MM.1S (cell line): ENCODE measurements around the gene GAPT.

ENCODE experiments used
- EZH2 ChIP-seq: fragments of 300-600 bp; sonication (generic); optimal IDR thresholded peaks from 2 replicates; pipeline ENCODE3; 2017; ENCODE audit warnings: low read depth, mild to moderate bottlenecking, antibody characterized with exemption, low read length, mixed read lengths
- TF ChIP-seq, protein P1 (sequence below): fragments of 300-600 bp; sonication (generic); IDR thresholded peaks from 2 replicates; pipeline ENCODE4 v1.5.1; 2016; ENCODE audit warnings: antibody characterized with exemption, low read length, mixed read lengths

DNA sequence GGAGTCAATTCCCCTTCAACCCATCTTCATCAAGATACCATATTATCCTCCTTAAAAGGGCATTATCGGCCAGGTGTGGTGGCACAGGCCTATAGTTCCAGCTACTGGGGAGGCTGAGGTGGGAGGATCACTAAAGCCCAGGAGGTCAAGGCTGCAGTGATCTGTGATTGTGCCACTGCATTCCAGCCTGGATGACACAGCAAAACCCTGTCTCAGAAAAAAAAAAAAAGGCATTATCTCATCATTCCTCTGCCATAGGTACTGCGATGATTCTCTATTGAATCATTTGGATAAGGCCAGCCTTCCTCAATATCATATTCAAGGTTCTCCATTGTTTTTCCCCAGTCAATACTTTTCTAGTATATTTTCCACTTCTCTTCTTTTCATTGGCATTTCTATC lies 52.5 kb downstream of the GAPT start:
- TF ChIP-seq, protein P1, sequence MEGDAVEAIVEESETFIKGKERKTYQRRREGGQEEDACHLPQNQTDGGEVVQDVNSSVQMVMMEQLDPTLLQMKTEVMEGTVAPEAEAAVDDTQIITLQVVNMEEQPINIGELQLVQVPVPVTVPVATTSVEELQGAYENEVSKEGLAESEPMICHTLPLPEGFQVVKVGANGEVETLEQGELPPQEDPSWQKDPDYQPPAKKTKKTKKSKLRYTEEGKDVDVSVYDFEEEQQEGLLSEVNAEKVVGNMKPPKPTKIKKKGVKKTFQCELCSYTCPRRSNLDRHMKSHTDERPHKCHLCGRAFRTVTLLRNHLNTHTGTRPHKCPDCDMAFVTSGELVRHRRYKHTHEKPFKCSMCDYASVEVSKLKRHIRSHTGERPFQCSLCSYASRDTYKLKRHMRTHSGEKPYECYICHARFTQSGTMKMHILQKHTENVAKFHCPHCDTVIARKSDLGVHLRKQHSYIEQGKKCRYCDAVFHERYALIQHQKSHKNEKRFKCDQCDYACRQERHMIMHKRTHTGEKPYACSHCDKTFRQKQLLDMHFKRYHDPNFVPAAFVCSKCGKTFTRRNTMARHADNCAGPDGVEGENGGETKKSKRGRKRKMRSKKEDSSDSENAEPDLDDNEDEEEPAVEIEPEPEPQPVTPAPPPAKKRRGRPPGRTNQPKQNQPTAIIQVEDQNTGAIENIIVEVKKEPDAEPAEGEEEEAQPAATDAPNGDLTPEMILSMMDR: no peak
- no peak for TF ChIP-seq EZH2
